MCF 10A (cell line): ENCODE measurements around the gene FOXA2. TPM values are rescaled to one million over a fixed set of nuclear protein-coding genes. Genes with fewer than 3 reads are reported as not detected.

ENCODE experiments used
- BruUV-seq: library from RNA; stranded (reverse); fragments of 400-500 nt; replicated peaks from 2 replicates; lab custom pipeline; 2021; lab: Mats Ljungman, UMichigan
- CTCF ChIA-PET: fragments of 300-600 bp; sonication (Branson Sonifier 250); formaldehyde crosslinking; extraction: SDS; loops from one replicate; lab custom pipeline; 2021; ENCODE audit warnings: antibody characterized with exemption, inconsistent platforms; lab: Yijun Ruan, JAX
- POLR2A ChIA-PET: fragments of 300-600, 350-650 bp; sonication (Branson Sonifier 250); formaldehyde crosslinking; extraction: SDS; loops from one replicate; lab custom pipeline; 2020; ENCODE audit warnings: antibody characterized with exemption, inconsistent platforms; lab: Yijun Ruan, JAX
- DNase-seq: peaks from one replicate; pipeline ENCODE4 v3.0.0-alpha.2; 2018; ENCODE audit not compliant: unreplicated experiment
- H3K27ac Mint-ChIP-seq: one replicate; pipeline ENCODE4 v1.8.0; 2022; ENCODE audit warnings: mild to moderate bottlenecking, low read depth, mixed read lengths; ENCODE audit not compliant: unreplicated experiment
- H3K27me3 Mint-ChIP-seq: one replicate; pipeline ENCODE4 v1.8.0; 2022; ENCODE audit warnings: mixed read lengths; ENCODE audit not compliant: insufficient read depth, unreplicated experiment
- H3K36me3 Mint-ChIP-seq: one replicate; pipeline ENCODE4 v1.8.0; 2022; ENCODE audit warnings: mild to moderate bottlenecking, moderate library complexity, mixed read lengths; ENCODE audit not compliant: insufficient read depth, unreplicated experiment
- H3K4me1 Mint-ChIP-seq: one replicate; pipeline ENCODE4 v1.8.0; 2022; ENCODE audit warnings: mixed read lengths; ENCODE audit not compliant: insufficient read depth, unreplicated experiment
- H3K4me3 Mint-ChIP-seq: one replicate; pipeline ENCODE4 v1.8.0; 2022; ENCODE audit warnings: mild to moderate bottlenecking, moderate library complexity, mixed read lengths; ENCODE audit not compliant: unreplicated experiment
- H3K9me3 Mint-ChIP-seq: one replicate; pipeline ENCODE4 v1.8.0; 2022; ENCODE audit warnings: mixed read lengths; ENCODE audit not compliant: unreplicated experiment
- intact Hi-C: fragments of 100-400 bp; cut with micrococcal nuclease; formaldehyde crosslinking; loops from 2 replicates; pipeline ENCODE4 v1.14.1; 2022
- total RNA-seq: library from RNA; stranded (reverse); gene quantifications from 2 replicates; pipeline ENCODE4 v1.2.3, GENCODE V29; 2022
- TF ChIP-seq, protein P1 (sequence below): fragments of 200-600 bp; IDR thresholded peaks from one replicate; pipeline ENCODE4 v1.8.0; 2022; ENCODE audit warnings: antibody characterized with exemption, mild to moderate bottlenecking; ENCODE audit not compliant: unreplicated experiment

FOXA2 gene
- total RNA-seq, 1 experiment from 2014 or later = 1.1 TPM

DNA sequence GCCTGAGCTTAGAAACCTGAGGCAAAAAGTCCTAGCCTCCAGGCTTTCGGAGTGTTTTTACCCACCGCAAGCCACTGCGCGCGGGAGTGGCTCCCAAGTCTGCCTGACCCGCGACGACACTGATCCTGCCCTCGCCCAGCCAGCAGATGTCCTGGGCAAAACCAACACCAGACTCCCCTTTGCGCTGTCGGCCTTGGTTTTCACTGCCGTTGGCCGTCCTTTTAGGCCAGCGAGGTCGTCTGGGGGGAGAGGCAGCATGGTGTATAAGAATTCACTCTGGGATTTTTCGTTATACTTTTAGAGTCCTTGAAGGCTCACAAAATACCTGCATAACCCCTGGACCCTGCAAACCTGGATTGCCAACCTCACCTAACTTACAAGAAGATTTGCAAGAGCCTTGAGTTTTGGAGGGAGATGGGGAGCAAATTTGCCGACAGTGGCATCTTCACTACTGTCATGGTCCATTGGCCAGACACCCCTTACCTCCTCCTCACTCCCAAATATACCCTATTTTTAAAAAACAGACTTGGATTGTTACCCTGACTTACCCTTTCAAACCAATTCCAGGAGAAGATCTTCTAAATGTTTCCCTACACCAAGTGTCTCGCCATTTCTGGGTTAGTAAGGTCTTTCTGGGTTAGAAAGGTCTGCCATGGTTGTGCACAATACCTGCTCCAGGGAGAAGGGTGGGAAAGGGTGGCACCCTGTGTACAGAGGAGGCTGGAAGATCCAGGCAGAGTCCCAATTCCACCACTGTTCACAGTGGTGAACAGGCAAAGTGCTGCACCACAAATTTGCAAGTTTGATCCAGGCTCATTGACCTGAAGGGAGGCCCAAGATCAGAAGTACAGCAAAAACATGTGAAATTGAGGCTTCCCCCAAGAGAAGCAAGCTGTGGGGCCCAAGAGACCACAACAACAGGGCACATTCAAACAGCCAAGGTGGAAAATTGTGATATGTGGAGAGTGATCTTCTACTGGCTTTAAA is 4.4 kb downstream of the FOXA2 start:
- Mint-ChIP-seq H3K9me3 (no peaks in the 10 kb centered on the region), H3K4me1 (no peaks in the 10 kb centered on the region), H3K27ac (no peak overlapping the region), H3K4me3 (no peak overlapping the region), H3K36me3 (no peaks in the 10 kb centered on the region), H3K27me3 (peaks cover 16% of the 10 kb centered on the region)
- intact Hi-C loops = no loop called here
- DNase-seq = no peak
- ChIA-PET CTCF (no interaction called here), POLR2A (no interaction called here)
- TF ChIP-seq, protein P1, sequence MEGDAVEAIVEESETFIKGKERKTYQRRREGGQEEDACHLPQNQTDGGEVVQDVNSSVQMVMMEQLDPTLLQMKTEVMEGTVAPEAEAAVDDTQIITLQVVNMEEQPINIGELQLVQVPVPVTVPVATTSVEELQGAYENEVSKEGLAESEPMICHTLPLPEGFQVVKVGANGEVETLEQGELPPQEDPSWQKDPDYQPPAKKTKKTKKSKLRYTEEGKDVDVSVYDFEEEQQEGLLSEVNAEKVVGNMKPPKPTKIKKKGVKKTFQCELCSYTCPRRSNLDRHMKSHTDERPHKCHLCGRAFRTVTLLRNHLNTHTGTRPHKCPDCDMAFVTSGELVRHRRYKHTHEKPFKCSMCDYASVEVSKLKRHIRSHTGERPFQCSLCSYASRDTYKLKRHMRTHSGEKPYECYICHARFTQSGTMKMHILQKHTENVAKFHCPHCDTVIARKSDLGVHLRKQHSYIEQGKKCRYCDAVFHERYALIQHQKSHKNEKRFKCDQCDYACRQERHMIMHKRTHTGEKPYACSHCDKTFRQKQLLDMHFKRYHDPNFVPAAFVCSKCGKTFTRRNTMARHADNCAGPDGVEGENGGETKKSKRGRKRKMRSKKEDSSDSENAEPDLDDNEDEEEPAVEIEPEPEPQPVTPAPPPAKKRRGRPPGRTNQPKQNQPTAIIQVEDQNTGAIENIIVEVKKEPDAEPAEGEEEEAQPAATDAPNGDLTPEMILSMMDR = no peak
- no TSS peak for BruUV-seq

DNA sequence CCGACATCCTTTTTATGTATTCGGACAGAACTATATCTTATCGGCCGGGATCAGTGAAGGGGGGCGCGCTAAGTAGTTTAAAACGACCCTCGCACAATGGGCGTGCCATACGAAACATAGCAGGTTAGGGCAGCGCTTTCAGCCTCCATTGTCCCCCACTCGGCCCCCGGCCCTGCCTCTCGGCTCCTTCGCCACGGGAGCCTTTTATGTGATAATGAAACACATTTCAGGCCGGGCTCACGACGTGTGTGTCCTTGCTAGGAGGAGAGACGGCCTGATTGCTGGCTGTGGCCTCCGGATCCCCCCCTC is 5.3 kb downstream of the FOXA2 start:
- TF ChIP-seq, protein P1 = no peak
- H3K9me3 Mint-ChIP-seq = no peaks in the 10 kb centered on the region
- H3K36me3 Mint-ChIP-seq = no peaks in the 10 kb centered on the region
- BruUV-seq = no TSS peak
- no peak for DNase-seq
- no peak overlapping the region for H3K4me3 Mint-ChIP-seq
- POLR2A ChIA-PET = no interaction called here
- no peak overlapping the region for H3K27ac Mint-ChIP-seq
- peaks cover 16% of the 10 kb centered on the region for H3K27me3 Mint-ChIP-seq
- CTCF ChIA-PET = interaction anchor here (0.6 to 1.1 kb wide), 2 partner anchors 10 to 240 kb away, joined by 3 to 6 read pairs; no protein-coding TSS in a partner anchor
- no peaks in the 10 kb centered on the region for H3K4me1 Mint-ChIP-seq
- intact Hi-C loops = no loop called here

DNA sequence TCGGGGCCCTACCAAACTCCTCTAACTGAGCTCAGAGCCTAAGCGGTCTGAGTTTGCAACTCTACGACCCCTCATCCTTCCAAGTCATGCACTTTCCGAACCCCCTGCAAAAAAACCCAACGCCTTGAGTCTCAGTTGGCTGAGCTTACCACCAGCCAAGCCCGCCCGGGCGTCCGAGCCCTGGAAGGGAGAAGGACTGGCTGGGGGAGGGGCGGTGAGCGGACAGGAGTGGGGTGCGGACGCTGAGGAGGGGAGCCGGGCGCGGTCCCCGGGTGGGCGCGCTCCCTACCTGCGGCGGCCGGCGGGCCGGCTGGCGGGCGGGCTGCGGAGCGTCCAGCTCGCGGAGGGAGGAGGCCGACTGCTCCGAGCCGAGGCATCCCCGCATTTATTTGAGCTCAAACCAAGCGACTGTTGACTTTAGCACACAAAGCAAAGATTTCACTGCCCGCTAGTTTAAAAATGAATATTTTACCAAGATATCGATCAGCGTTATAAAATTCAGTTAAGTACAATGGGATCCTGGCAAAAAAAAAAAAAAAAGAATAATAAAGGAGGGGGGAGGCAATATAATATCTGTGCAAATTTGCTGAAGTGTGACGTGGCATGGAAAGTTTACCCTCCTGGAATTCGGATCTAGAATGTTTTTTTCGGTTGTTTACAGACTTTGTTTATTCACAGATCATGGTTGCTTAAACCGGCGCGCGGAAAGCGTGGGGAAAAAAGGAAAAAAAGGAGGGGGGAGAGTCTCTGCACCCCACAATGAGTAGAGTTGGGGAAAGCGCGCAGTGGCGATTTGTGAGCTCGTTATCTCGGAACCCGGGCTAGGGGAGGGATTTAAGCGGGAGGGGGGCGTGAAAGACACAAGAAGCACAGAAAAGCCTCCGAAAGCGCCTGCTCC is 5.9 kb downstream of the FOXA2 start:
- intact Hi-C loops = no loop called here
- ChIA-PET POLR2A (no interaction called here), CTCF (interaction anchor here (0.6 to 1.1 kb wide), 7 partner anchors 8 to 239 kb away, joined by 3 to 6 read pairs (median 3); no protein-coding TSS in a partner anchor)
- Mint-ChIP-seq H3K36me3 (no peaks in the 10 kb centered on the region), H3K27ac (no peak overlapping the region), H3K9me3 (no peaks in the 10 kb centered on the region), H3K4me3 (no peak overlapping the region), H3K27me3 (peaks cover 16% of the 10 kb centered on the region), H3K4me1 (no peaks in the 10 kb centered on the region)
- no peak for DNase-seq
- BruUV-seq = no TSS peak
- TF ChIP-seq, protein P1 = no peak
